K562 (cell line): ENCODE results near the gene ASIC3. TPM values are rescaled to one million over a fixed set of nuclear protein-coding genes. Genes with fewer than 3 reads are reported as not detected.

Experiments
- FOXM1 ChIP-seq, 2 experiments: fragments of 450-650 bp in 1 of 2; sonication (generic) in 1 of 2; formaldehyde crosslinking in 1 of 2; IDR thresholded peaks; 2 replicates each; pipeline versions ENCODE4 v1.6.1 to v1.9.0; 2017 to 2022; ENCODE audit warnings: low read depth in 2 of 2, mild to moderate bottlenecking in 2 of 2, missing genetic modification reagents in 1 of 2, moderate library complexity in 1 of 2
- HDAC2 ChIP-seq: fragments of 450-650 bp; IDR thresholded peaks from 2 replicates; pipeline ENCODE4 v1.6.1; 2016; ENCODE audit warnings: mild to moderate bottlenecking
- NELFE ChIP-seq: IDR thresholded peaks from 2 replicates; pipeline ENCODE4 v1.6.1; 2011; ENCODE audit warnings: mild to moderate bottlenecking; ENCODE audit not compliant: insufficient read depth, insufficient read length
- NFATC3 ChIP-seq: fragments of 450-650 bp; IDR thresholded peaks from 2 replicates; pipeline ENCODE4 v1.6.1; 2017; ENCODE audit warnings: mild to moderate bottlenecking
- RREB1 ChIP-seq: fragments of 250-450 bp; sonication (Bioruptor Pico); IDR thresholded peaks from 2 replicates; pipeline ENCODE4 v1.4.0; 2020
- SAFB ChIP-seq: fragments of 200-400 bp; formaldehyde crosslinking; IDR thresholded peaks from 2 replicates; pipeline ENCODE4 v1.6.1; 2017; ENCODE audit warnings: low read depth, low read length, borderline replicate concordance
- VEZF1 ChIP-seq: fragments of 200-800 bp; sonication (Bioruptor generic); IDR thresholded peaks from 2 replicates; pipeline ENCODE4 v1.6.1; 2017; ENCODE audit warnings: missing genetic modification characterization, missing compliant biosample characterization
- ZNF696 ChIP-seq: fragments of 250-450 bp; sonication (Bioruptor Pico); conservative IDR thresholded peaks from 2 replicates; pipeline ENCODE4 v1.4.0; 2020; ENCODE audit warnings: mild to moderate bottlenecking, moderate library complexity
- ZNF79 ChIP-seq: fragments of 250-450 bp; sonication (Bioruptor Pico); IDR thresholded peaks from 2 replicates; pipeline ENCODE4 v1.4.0; 2020; ENCODE audit warnings: low read depth, mild to moderate bottlenecking, moderate library complexity
- polyA plus RNA-seq, 8 experiments: library from polyadenylated mRNA; depleted of rRNA in 4 of 8; stranded (reverse) in 5 of 8; unstranded in 3 of 8; fragments of >200 nt; fragmentation: Nextera tagmentation in 2 of 8; fragmentation: Illumina TruSeq in 1 of 8; extraction: Ambion mirVana in 2 of 8; extraction: Trizol in 1 of 8; gene quantifications; 2 replicates each; pipeline versions ENCODE4 v1.2.1 to v1.2.3, GENCODE V29; 2011 to 2014; ENCODE audit warnings: inconsistent platforms in 1 of 8, missing spikeins in 1 of 8
- total RNA-seq, 7 experiments: library from RNA; depleted of rRNA in 6 of 7; stranded (reverse); fragments of >200 nt in 6 of 7; fragmentation: Illumina TruSeq in 2 of 7; extraction: Trizol in 2 of 7; gene quantifications; 2 replicates each; pipeline versions ENCODE4 v1.2.1 to v1.2.3, GENCODE V29; 2011 to 2021; ENCODE audit warnings: low replicate concordance in 1 of 7
- TF ChIP-seq, protein P1 (sequence below), 2 experiments: fragments of 150-350 bp in 1 of 2; IDR thresholded peaks; 2 replicates each; pipeline ENCODE4 v1.6.1; 2012 to 2016; ENCODE audit warnings: low read depth in 2 of 2, low read length in 2 of 2, mild to moderate bottlenecking in 1 of 2, moderate library complexity in 1 of 2
- TF ChIP-seq, protein P2 (sequence below), 2 experiments: fragments of 450-650 bp; IDR thresholded peaks; 2 replicates each; pipeline ENCODE4 v1.6.1; 2016
- TF ChIP-seq, protein P3 (sequence below): sonication (generic); formaldehyde crosslinking; IDR thresholded peaks from 2 replicates; pipeline ENCODE4 v1.8.1; 2023; ENCODE audit warnings: mild to moderate bottlenecking, missing genetic modification reagents

ASIC3 gene
- total and polyA plus RNA-seq, 9 of the 15 experiments (the other 6 are each of a cell fraction or from before 2014, with no cell fraction given) = 0.11 to 5.0 (median 0.87) TPM

DNA sequence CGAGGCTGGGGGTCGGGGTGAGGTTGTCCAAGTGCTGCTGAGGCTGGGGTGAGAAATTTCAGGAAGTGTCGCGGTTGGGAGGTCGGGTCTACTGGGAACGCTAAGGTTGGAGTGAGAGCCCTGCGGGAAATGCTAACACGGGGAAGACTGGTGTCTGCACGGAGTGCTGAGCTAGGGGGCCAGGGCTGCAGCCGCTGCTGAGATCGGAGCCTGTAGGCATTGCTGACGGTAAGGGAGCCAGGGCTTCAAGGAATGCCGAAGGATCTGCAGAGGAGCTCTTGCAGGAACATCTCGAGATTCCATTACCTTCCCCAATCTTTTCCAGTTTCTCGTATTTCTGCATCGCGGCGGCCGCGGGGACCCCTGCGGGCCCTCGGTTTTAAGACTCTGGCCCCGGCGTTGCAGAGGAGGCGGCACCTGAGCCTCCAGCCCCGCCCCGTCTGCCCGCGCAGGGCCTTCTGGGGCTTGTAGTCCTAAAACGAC is 9.2 kb downstream of the ASIC3 start, which contains the start of gene CDK5 (continued):
- TF ChIP-seq, protein P1, sequence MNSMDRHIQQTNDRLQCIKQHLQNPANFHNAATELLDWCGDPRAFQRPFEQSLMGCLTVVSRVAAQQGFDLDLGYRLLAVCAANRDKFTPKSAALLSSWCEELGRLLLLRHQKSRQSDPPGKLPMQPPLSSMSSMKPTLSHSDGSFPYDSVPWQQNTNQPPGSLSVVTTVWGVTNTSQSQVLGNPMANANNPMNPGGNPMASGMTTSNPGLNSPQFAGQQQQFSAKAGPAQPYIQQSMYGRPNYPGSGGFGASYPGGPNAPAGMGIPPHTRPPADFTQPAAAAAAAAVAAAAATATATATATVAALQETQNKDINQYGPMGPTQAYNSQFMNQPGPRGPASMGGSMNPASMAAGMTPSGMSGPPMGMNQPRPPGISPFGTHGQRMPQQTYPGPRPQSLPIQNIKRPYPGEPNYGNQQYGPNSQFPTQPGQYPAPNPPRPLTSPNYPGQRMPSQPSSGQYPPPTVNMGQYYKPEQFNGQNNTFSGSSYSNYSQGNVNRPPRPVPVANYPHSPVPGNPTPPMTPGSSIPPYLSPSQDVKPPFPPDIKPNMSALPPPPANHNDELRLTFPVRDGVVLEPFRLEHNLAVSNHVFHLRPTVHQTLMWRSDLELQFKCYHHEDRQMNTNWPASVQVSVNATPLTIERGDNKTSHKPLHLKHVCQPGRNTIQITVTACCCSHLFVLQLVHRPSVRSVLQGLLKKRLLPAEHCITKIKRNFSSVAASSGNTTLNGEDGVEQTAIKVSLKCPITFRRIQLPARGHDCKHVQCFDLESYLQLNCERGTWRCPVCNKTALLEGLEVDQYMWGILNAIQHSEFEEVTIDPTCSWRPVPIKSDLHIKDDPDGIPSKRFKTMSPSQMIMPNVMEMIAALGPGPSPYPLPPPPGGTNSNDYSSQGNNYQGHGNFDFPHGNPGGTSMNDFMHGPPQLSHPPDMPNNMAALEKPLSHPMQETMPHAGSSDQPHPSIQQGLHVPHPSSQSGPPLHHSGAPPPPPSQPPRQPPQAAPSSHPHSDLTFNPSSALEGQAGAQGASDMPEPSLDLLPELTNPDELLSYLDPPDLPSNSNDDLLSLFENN (IDR thresholded peaks at IDR 0.05; ENCODE audit: low read depth in 2 of 2, low read length in 2 of 2) = 0 out of 4 replicates have a peak, but pooled peaks of 1 of the 2 experiments have one; percentile 63
- TF ChIP-seq RREB1 = no peak
- TF ChIP-seq SAFB = no peak
- no peak for TF ChIP-seq ZNF696 (CRISPR knock-in tag)
- TF ChIP-seq, protein P2, sequence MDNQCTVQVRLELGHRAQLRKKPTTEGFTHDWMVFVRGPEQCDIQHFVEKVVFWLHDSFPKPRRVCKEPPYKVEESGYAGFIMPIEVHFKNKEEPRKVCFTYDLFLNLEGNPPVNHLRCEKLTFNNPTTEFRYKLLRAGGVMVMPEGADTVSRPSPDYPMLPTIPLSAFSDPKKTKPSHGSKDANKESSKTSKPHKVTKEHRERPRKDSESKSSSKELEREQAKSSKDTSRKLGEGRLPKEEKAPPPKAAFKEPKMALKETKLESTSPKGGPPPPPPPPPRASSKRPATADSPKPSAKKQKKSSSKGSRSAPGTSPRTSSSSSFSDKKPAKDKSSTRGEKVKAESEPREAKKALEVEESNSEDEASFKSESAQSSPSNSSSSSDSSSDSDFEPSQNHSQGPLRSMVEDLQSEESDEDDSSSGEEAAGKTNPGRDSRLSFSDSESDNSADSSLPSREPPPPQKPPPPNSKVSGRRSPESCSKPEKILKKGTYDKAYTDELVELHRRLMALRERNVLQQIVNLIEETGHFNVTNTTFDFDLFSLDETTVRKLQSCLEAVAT (IDR thresholded peaks at IDR 0.05) = 0 out of 4 replicates have a peak, but pooled peaks of 1 of the 2 experiments have one; percentile 16
- TF ChIP-seq VEZF1 (CRISPR knock-in tag) = no peak
- no peak for TF ChIP-seq HDAC2
- no peak for TF ChIP-seq NELFE
- no peak for TF ChIP-seq FOXM1 (IDR thresholded peaks at IDR 0.05; ENCODE audit: low read depth)
- no peak for TF ChIP-seq FOXM1 (CRISPR knock-in tag; IDR thresholded peaks at IDR 0.05; ENCODE audit: low read depth)
- no peak for TF ChIP-seq ZNF79 (CRISPR knock-in tag)
- TF ChIP-seq, protein P3, sequence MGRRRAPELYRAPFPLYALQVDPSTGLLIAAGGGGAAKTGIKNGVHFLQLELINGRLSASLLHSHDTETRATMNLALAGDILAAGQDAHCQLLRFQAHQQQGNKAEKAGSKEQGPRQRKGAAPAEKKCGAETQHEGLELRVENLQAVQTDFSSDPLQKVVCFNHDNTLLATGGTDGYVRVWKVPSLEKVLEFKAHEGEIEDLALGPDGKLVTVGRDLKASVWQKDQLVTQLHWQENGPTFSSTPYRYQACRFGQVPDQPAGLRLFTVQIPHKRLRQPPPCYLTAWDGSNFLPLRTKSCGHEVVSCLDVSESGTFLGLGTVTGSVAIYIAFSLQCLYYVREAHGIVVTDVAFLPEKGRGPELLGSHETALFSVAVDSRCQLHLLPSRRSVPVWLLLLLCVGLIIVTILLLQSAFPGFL (CRISPR knock-in tag) = 0 out of 2 replicates have a peak, but pooled peaks have one; percentile 4
- no peak for TF ChIP-seq NFATC3
